H9 (cell line): ENCODE results near the gene ZSWIM4. TPM values are rescaled to one million over a fixed set of nuclear protein-coding genes. Genes with fewer than 3 reads are reported as not detected.

Source experiments
- DNase-seq: peaks from one replicate; pipeline ENCODE4 v3.0.0-alpha.2; 2017
- H2AFZ ChIP-seq: one replicate; pipeline ENCODE4 v1.6.1; 2013; ENCODE audit warnings: mild to moderate bottlenecking, low read length, control low read depth, moderate library complexity
- H2AK5ac ChIP-seq: 2 replicates; pipeline ENCODE4 v1.6.1; 2013; ENCODE audit warnings: low read length, control low read depth, mixed read lengths; ENCODE audit not compliant: insufficient read length
- H2BK120ac ChIP-seq: one replicate; pipeline ENCODE4 v1.6.1; 2013; ENCODE audit warnings: low read depth, mild to moderate bottlenecking, low read length, control low read depth, inconsistent platforms; ENCODE audit not compliant: poor library complexity, severe bottlenecking
- H2BK12ac ChIP-seq: 2 replicates; pipeline ENCODE4 v1.6.1; 2013; ENCODE audit warnings: low read length, control low read depth, mixed read lengths, low read depth; ENCODE audit not compliant: insufficient read length
- H2BK15ac ChIP-seq: 2 replicates; pipeline ENCODE4 v1.6.1; 2013; ENCODE audit warnings: low read depth, low read length, control low read depth
- H2BK20ac ChIP-seq: one replicate; pipeline ENCODE4 v1.6.1; 2013; ENCODE audit warnings: low read depth, mild to moderate bottlenecking, low read length, control low read depth, inconsistent platforms; ENCODE audit not compliant: poor library complexity, severe bottlenecking
- H2BK5ac ChIP-seq: 2 replicates; pipeline ENCODE4 v1.6.1; 2013; ENCODE audit warnings: low read length, control low read depth, mixed read lengths; ENCODE audit not compliant: insufficient read length
- H3K14ac ChIP-seq: 2 replicates; pipeline ENCODE4 v1.6.1; 2013; ENCODE audit warnings: low read length, control low read depth; ENCODE audit not compliant: insufficient read depth
- H3K18ac ChIP-seq: 2 replicates; pipeline ENCODE4 v1.6.1; 2013; ENCODE audit warnings: low read depth, mild to moderate bottlenecking, mixed read lengths, low read length, control low read depth; ENCODE audit not compliant: insufficient read length
- H3K23ac ChIP-seq: 2 replicates; pipeline ENCODE4 v1.6.1; 2013; ENCODE audit warnings: low read length, control low read depth, mixed read lengths, low read depth; ENCODE audit not compliant: insufficient read length
- H3K23me2 ChIP-seq: 2 replicates; pipeline ENCODE4 v1.6.1; 2013; ENCODE audit warnings: low read depth, mild to moderate bottlenecking, mixed read lengths, low read length, control low read depth; ENCODE audit not compliant: insufficient read length, poor library complexity, severe bottlenecking
- H3K27ac ChIP-seq: 2 replicates; pipeline ENCODE4 v1.5.1; 2013; ENCODE audit warnings: low read length, control low read depth, mixed read lengths, low read depth; ENCODE audit not compliant: insufficient read length
- H3K27me3 ChIP-seq: 2 replicates; pipeline ENCODE4 v1.6.1; 2013; ENCODE audit warnings: low read length, control low read depth, inconsistent platforms; ENCODE audit not compliant: insufficient read depth
- H3K4ac ChIP-seq: 2 replicates; pipeline ENCODE4 v1.6.1; 2013; ENCODE audit warnings: low read depth, mild to moderate bottlenecking, control low read depth, inconsistent platforms, low read length, moderate library complexity
- H3K4me1 ChIP-seq: 2 replicates; pipeline ENCODE4 v1.6.1; 2013; ENCODE audit warnings: low read length, control low read depth, inconsistent platforms; ENCODE audit not compliant: insufficient read depth
- H3K4me2 ChIP-seq: 2 replicates; pipeline ENCODE4 v1.6.1; 2013; ENCODE audit warnings: low read length, control low read depth, mixed read lengths; ENCODE audit not compliant: insufficient read length, insufficient read depth
- H3K56ac ChIP-seq: 2 replicates; pipeline ENCODE4 v1.6.1; 2013; ENCODE audit warnings: low read depth, mild to moderate bottlenecking, mixed read lengths, low read length, control low read depth; ENCODE audit not compliant: insufficient read length
- H3K79me1 ChIP-seq: 2 replicates; pipeline ENCODE4 v1.6.1; 2013; ENCODE audit warnings: low read depth, mild to moderate bottlenecking, moderate library complexity, low read length, control low read depth, inconsistent platforms; ENCODE audit not compliant: insufficient read depth, poor library complexity, severe bottlenecking
- H3K79me2 ChIP-seq: 2 replicates; pipeline ENCODE4 v1.6.1; 2013; ENCODE audit warnings: low read length, control low read depth, inconsistent platforms; ENCODE audit not compliant: insufficient read depth
- H3K9ac ChIP-seq: 2 replicates; pipeline ENCODE4 v1.6.1; 2013; ENCODE audit warnings: low read length, control low read depth, mixed read lengths; ENCODE audit not compliant: insufficient read length; ENCODE audit errors: extremely low read depth
- H3K9me3 ChIP-seq: one replicate; pipeline ENCODE4 v1.6.1; 2013; ENCODE audit warnings: low read depth, low read length, inconsistent platforms; ENCODE audit not compliant: control insufficient read depth
- H3T11ph ChIP-seq: one replicate; pipeline ENCODE4 v1.6.1; 2013; ENCODE audit warnings: mild to moderate bottlenecking, low read length, control low read depth, inconsistent platforms
- H4K20me1 ChIP-seq: one replicate; pipeline ENCODE4 v1.6.1; 2013; ENCODE audit not compliant: control insufficient read depth, insufficient read length, insufficient read depth
- H4K5ac ChIP-seq: 2 replicates; pipeline ENCODE4 v1.6.1; 2013; ENCODE audit warnings: low read depth, mild to moderate bottlenecking, mixed read lengths, low read length, control low read depth; ENCODE audit not compliant: insufficient read length
- H4K8ac ChIP-seq: replicated peaks from 2 replicates; pipeline ENCODE4 v1.6.1; 2013; ENCODE audit warnings: low read length, control low read depth, mixed read lengths, low read depth; ENCODE audit not compliant: insufficient read length
- H4K91ac ChIP-seq: 2 replicates; pipeline ENCODE4 v1.6.1; 2013; ENCODE audit warnings: low read depth, mild to moderate bottlenecking, moderate library complexity, mixed read lengths, low read length, control low read depth; ENCODE audit not compliant: insufficient read length
- H3K27ac Mint-ChIP-seq, 3 experiments: 2 replicates in 2 of 3; 3 replicates in 1 of 3; pipeline ENCODE4 v1.8.0; 2020 to 2021; ENCODE audit warnings: mixed read lengths in 3 of 3, mild to moderate bottlenecking in 1 of 3, moderate library complexity in 1 of 3
- H3K27me3 Mint-ChIP-seq: 2 replicates; pipeline ENCODE4 v1.8.0; 2021; ENCODE audit warnings: low read depth, mild to moderate bottlenecking, moderate library complexity, mixed read lengths
- H3K36me3 Mint-ChIP-seq, 3 experiments: 2 replicates in 2 of 3; 3 replicates in 1 of 3; pipeline ENCODE4 v1.8.0; 2020 to 2021; ENCODE audit warnings: low read depth in 3 of 3, mixed read lengths in 3 of 3; ENCODE audit not compliant: insufficient read depth in 1 of 3
- H3K4me1 Mint-ChIP-seq, 2 experiments: 2 replicates each; pipeline ENCODE4 v1.8.0; 2020; ENCODE audit warnings: mixed read lengths in 2 of 2
- H3K4me3 Mint-ChIP-seq, 2 experiments: 2 replicates in 1 of 2; 3 replicates in 1 of 2; pipeline ENCODE4 v1.8.0; 2020 to 2021; ENCODE audit warnings: mild to moderate bottlenecking in 2 of 2, mixed read lengths in 2 of 2, moderate library complexity in 1 of 2
- H3K9me3 Mint-ChIP-seq, 2 experiments: 2 replicates in 1 of 2; 3 replicates in 1 of 2; pipeline ENCODE4 v1.8.0; 2020; ENCODE audit warnings: mild to moderate bottlenecking in 2 of 2, mixed read lengths in 2 of 2, moderate library complexity in 1 of 2
- WGBS: extraction: QIAGEN DNeasy Blood & Tissue Kit; methylation state at CpG from one replicate; pipeline ENCODE4 v1.1.7; 2013; ENCODE audit warnings: missing lambda C conversion rate, low lambda C conversion rate, mixed read lengths; ENCODE audit not compliant: insufficient read length; ENCODE audit errors: extremely low coverage; 5-methylcytosine and 5-hydroxymethylcytosine counted together
- total RNA-seq: library from RNA; stranded (reverse); gene quantifications from 2 replicates; pipeline ENCODE4 v1.2.1, GENCODE V29; 2021
- TF ChIP-seq, protein P1 (sequence below): fragments of 200-600 bp; sonication (generic); conservative IDR thresholded peaks from 3 replicates; pipeline ENCODE4 v1.8.0; 2021; ENCODE audit warnings: antibody characterized with exemption, mild to moderate bottlenecking

Gene ZSWIM4
- total RNA-seq, 1 experiment from 2014 or later = 50.7 TPM

DNA sequence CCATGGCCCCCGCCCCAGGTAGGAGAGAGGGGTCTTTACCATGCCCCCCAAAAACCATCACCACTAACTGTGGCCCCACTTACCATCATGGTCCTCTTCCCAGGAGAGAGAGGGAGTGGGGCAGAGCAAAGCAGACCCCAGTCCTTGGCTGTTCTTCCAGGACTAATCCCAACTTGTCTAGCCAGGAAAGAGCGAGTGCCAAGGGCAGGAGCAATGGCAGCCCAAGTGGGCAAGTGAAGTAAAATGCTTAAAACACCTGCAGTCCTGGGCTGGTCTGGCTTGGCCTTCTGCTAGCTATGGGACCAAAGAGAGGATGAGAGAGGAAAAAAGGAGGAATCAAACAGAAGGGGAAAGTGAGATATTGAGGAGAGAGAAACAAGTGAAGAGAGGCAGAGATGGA is 17.9 kb downstream of the ZSWIM4 start:
- H3K9me3 ChIP-seq = no peaks in the 10 kb centered on the region
- peaks cover 4% of the 10 kb centered on the region for H3K23me2 ChIP-seq
- H3K27ac Mint-ChIP-seq = no peak overlapping the region
- no peak overlapping the region for H2BK20ac ChIP-seq
- H4K20me1 ChIP-seq = no peaks in the 10 kb centered on the region
- TF ChIP-seq, protein P1, sequence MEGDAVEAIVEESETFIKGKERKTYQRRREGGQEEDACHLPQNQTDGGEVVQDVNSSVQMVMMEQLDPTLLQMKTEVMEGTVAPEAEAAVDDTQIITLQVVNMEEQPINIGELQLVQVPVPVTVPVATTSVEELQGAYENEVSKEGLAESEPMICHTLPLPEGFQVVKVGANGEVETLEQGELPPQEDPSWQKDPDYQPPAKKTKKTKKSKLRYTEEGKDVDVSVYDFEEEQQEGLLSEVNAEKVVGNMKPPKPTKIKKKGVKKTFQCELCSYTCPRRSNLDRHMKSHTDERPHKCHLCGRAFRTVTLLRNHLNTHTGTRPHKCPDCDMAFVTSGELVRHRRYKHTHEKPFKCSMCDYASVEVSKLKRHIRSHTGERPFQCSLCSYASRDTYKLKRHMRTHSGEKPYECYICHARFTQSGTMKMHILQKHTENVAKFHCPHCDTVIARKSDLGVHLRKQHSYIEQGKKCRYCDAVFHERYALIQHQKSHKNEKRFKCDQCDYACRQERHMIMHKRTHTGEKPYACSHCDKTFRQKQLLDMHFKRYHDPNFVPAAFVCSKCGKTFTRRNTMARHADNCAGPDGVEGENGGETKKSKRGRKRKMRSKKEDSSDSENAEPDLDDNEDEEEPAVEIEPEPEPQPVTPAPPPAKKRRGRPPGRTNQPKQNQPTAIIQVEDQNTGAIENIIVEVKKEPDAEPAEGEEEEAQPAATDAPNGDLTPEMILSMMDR = no peak
- no peak overlapping the region for H3K4ac ChIP-seq
- no peak overlapping the region for H3K14ac ChIP-seq
- H3K23ac ChIP-seq = no peak overlapping the region
- no CpG with 5 or more reads among the region's 2 CpGs for WGBS
- H3K79me2 ChIP-seq = no peaks in the 10 kb centered on the region
- H2BK120ac ChIP-seq = no peak overlapping the region
- peaks cover 0 to 4% of the 10 kb centered on the region in 2 experiments; a peak in 1 of 4 replicates for H3K4me1 Mint-ChIP-seq
- H2BK12ac ChIP-seq = no peak overlapping the region
- H3K9me3 Mint-ChIP-seq = no peaks in the 10 kb centered on the region; a peak in 1 of 5 replicates
- no peak overlapping the region for H2BK5ac ChIP-seq
- no peak overlapping the region for H2AK5ac ChIP-seq
- no peak overlapping the region for H3K9ac ChIP-seq
- no peak overlapping the region for H2AFZ ChIP-seq
- no peaks in the 10 kb centered on the region for H3K27me3 ChIP-seq
- no peaks in the 10 kb centered on the region for H3K79me1 ChIP-seq
- peaks cover 18 to 62% (median 35%) of the 10 kb centered on the region in 3 experiments; a peak in 6 of 7 replicates for H3K36me3 Mint-ChIP-seq
- no peak overlapping the region for H3K4me2 ChIP-seq
- H3T11ph ChIP-seq = no peak overlapping the region
- H3K56ac ChIP-seq = no peak overlapping the region
- no peak for DNase-seq
- no peak overlapping the region for H3K18ac ChIP-seq
- no peak overlapping the region for H2BK15ac ChIP-seq
- H4K91ac ChIP-seq = no peak overlapping the region
- H3K27me3 Mint-ChIP-seq = no peaks in the 10 kb centered on the region
- no peak overlapping the region for H4K5ac ChIP-seq
- no peak overlapping the region for H3K4me3 Mint-ChIP-seq
- H3K27ac ChIP-seq = no peak overlapping the region
- H3K4me1 ChIP-seq = no peaks in the 10 kb centered on the region
- H4K8ac ChIP-seq = no peak overlapping the region
